ENCODE results near the gene THEMIS. TPM values are rescaled to one million over a fixed set of nuclear protein-coding genes. Genes with fewer than 3 reads are reported as not detected.

Gene THEMIS
- total and polyA plus RNA-seq, 10 of the 15 experiments (the other 5 are each of a cell fraction or from before 2014, with no cell fraction given) = 0.06 to 1.5 (median 0.08) TPM; not detected in 6

DNA sequence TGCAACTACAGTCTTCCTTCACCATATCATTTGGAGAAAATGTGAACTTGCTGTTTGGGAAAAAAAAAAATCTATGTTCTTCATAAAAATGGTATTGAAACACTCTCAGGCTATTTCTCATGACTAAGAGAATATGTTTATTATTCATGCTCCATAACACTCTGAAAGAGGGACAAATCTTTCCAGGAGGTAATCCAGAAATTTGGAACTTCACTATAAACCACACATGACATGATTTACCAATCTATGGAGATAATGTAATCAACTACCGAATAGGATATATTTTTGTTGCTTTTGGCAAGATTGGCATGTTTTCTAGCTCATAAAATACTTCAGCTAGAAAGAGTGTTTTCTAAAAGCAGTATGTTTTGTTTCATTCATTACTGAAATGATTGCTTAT, 56.3 kb downstream of the THEMIS start:
- no TSS peak for BruUV-seq (replicated peaks)
- no peaks in the 10 kb centered on the region for H3K4me1 ChIP-seq (ENCODE audit: control insufficient read depth, insufficient read depth, low read length)
- H4K20me1 ChIP-seq (ENCODE audit: control insufficient read depth, insufficient read depth) = no peaks in the 10 kb centered on the region
- H3K9me3 ChIP-seq (replicated peaks; ENCODE audit: control insufficient read depth, insufficient read depth, low read length) = no peaks in the 10 kb centered on the region
- H3K36me3 ChIP-seq (ENCODE audit: control insufficient read depth in 2 of 2, insufficient read depth in 2 of 2, low read length in 1 of 2) = no peaks in the 10 kb centered on the region
- no peak overlapping the region for H3K9ac ChIP-seq (ENCODE audit: control insufficient read depth, insufficient read depth, low read length)
- RAD21 ChIA-PET (ENCODE audit: unreplicated experiment) = no interaction called here
- in situ Hi-C loops (cut with MboI) (no loop called here), intact Hi-C loops (cut with micrococcal nuclease; ENCODE audit: unreplicated experiment) (no loop called here)
- H3K27ac ChIP-seq (ENCODE audit: control insufficient read depth, insufficient read depth) = no peak overlapping the region
- 0% methylated on average over 1 of the region's 1 CpG for WGBS (ENCODE audit: insufficient coverage, insufficient replicate concordance, low lambda C conversion rate, missing lambda C conversion rate)
- CTCF ChIA-PET = interaction anchor here (0.6 kb wide), 1 partner anchor 1134 kb away, joined by 5 read pairs; no protein-coding TSS in a partner anchor
- H3K4me2 ChIP-seq (ENCODE audit: control insufficient read depth, insufficient read depth) = no peak overlapping the region
- H2AFZ ChIP-seq (ENCODE audit: control insufficient read depth, low read depth, low read length) = no peak overlapping the region
- ATAC-seq (no peak), DNase-seq (ENCODE audit: low read depth, low spot score) (no peak), FAIRE-seq (no peak)
- no peak overlapping the region for H3K4me3 ChIP-seq
- TF ChIP-seq IRF4 (IDR thresholded peaks at IDR 0.05; ENCODE audit: low read depth, low read length) (no peak), SUZ12 (IDR thresholded peaks at IDR 0.05; ENCODE audit: unreplicated experiment) (no peak), BMI1 (IDR thresholded peaks at IDR 0.05; ENCODE audit: borderline replicate concordance) (no peak), MEF2B (IDR thresholded peaks at IDR 0.05; ENCODE audit: partially characterized antibody, poor library complexity, severe bottlenecking) (no peak), SUPT20H (IDR thresholded peaks at IDR 0.05; ENCODE audit: borderline replicate concordance, control insufficient read depth, low read depth, low read length) (no peak), EGR1 (IDR thresholded peaks at IDR 0.05; ENCODE audit: borderline replicate concordance in 1 of 2, low read depth in 2 of 2, low read length in 2 of 2) (no peak)
- TF ChIP-seq, protein P1, sequence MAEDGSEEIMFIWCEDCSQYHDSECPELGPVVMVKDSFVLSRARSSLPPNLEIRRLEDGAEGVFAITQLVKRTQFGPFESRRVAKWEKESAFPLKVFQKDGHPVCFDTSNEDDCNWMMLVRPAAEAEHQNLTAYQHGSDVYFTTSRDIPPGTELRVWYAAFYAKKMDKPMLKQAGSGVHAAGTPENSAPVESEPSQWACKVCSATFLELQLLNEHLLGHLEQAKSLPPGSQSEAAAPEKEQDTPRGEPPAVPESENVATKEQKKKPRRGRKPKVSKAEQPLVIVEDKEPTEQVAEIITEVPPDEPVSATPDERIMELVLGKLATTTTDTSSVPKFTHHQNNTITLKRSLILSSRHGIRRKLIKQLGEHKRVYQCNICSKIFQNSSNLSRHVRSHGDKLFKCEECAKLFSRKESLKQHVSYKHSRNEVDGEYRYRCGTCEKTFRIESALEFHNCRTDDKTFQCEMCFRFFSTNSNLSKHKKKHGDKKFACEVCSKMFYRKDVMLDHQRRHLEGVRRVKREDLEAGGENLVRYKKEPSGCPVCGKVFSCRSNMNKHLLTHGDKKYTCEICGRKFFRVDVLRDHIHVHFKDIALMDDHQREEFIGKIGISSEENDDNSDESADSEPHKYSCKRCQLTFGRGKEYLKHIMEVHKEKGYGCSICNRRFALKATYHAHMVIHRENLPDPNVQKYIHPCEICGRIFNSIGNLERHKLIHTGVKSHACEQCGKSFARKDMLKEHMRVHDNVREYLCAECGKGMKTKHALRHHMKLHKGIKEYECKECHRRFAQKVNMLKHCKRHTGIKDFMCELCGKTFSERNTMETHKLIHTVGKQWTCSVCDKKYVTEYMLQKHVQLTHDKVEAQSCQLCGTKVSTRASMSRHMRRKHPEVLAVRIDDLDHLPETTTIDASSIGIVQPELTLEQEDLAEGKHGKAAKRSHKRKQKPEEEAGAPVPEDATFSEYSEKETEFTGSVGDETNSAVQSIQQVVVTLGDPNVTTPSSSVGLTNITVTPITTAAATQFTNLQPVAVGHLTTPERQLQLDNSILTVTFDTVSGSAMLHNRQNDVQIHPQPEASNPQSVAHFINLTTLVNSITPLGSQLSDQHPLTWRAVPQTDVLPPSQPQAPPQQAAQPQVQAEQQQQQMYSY (CRISPR knock-in tag; IDR thresholded peaks at IDR 0.05) = no peak
- TF ChIP-seq, protein P2, sequence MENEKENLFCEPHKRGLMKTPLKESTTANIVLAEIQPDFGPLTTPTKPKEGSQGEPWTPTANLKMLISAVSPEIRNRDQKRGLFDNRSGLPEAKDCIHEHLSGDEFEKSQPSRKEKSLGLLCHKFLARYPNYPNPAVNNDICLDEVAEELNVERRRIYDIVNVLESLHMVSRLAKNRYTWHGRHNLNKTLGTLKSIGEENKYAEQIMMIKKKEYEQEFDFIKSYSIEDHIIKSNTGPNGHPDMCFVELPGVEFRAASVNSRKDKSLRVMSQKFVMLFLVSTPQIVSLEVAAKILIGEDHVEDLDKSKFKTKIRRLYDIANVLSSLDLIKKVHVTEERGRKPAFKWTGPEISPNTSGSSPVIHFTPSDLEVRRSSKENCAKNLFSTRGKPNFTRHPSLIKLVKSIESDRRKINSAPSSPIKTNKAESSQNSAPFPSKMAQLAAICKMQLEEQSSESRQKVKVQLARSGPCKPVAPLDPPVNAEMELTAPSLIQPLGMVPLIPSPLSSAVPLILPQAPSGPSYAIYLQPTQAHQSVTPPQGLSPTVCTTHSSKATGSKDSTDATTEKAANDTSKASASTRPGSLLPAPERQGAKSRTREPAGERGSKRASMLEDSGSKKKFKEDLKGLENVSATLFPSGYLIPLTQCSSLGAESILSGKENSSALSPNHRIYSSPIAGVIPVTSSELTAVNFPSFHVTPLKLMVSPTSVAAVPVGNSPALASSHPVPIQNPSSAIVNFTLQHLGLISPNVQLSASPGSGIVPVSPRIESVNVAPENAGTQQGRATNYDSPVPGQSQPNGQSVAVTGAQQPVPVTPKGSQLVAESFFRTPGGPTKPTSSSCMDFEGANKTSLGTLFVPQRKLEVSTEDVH (IDR thresholded peaks at IDR 0.05; ENCODE audit: low read depth, partially characterized antibody) = no peak
- TF ChIP-seq, protein P3, sequence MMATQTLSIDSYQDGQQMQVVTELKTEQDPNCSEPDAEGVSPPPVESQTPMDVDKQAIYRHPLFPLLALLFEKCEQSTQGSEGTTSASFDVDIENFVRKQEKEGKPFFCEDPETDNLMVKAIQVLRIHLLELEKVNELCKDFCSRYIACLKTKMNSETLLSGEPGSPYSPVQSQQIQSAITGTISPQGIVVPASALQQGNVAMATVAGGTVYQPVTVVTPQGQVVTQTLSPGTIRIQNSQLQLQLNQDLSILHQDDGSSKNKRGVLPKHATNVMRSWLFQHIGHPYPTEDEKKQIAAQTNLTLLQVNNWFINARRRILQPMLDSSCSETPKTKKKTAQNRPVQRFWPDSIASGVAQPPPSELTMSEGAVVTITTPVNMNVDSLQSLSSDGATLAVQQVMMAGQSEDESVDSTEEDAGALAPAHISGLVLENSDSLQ (IDR thresholded peaks at IDR 0.05) = no peak
- TF ChIP-seq, protein P4, sequence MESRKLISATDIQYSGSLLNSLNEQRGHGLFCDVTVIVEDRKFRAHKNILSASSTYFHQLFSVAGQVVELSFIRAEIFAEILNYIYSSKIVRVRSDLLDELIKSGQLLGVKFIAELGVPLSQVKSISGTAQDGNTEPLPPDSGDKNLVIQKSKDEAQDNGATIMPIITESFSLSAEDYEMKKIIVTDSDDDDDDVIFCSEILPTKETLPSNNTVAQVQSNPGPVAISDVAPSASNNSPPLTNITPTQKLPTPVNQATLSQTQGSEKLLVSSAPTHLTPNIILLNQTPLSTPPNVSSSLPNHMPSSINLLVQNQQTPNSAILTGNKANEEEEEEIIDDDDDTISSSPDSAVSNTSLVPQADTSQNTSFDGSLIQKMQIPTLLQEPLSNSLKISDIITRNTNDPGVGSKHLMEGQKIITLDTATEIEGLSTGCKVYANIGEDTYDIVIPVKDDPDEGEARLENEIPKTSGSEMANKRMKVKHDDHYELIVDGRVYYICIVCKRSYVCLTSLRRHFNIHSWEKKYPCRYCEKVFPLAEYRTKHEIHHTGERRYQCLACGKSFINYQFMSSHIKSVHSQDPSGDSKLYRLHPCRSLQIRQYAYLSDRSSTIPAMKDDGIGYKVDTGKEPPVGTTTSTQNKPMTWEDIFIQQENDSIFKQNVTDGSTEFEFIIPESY (IDR thresholded peaks at IDR 0.05) = no peak
- no peaks in the 10 kb centered on the region for H3K27me3 ChIP-seq (replicated peaks in 1 of 2; ENCODE audit: control insufficient read depth in 2 of 2, insufficient read depth in 2 of 2, low read length in 1 of 2)
- SMC1A ChIA-PET (ENCODE audit: uncharacterized antibody, unreplicated experiment) = no interaction called here
- no peaks in the 10 kb centered on the region for H3K79me2 ChIP-seq (ENCODE audit: control insufficient read depth, insufficient read depth, low read length)
- POLR2A ChIA-PET = no interaction called here

Data from GM12878 (cell line).